Inflammatory macrophage (primary cell): ENCODE results near the gene PLCH2.
"Not testable (repeated sequence)": the region's sequence is repeated elsewhere in the genome, so short reads cannot be mapped to it uniquely, and the experiment has no call there.

ENCODE experiments used
- DNase-seq, 2 donors: peaks; one replicate each; pipeline ENCODE4 v3.0.0-alpha.2; 2020 to 2022
- total RNA-seq, 18 experiments: gene quantifications; one replicate each; lab custom pipeline; 2026; ENCODE audit warnings: mixed read lengths in 6 of 18, inconsistent platforms in 2 of 18; lab: John Stamatoyannopoulos, UW

The PLCH2 gene
- 0 to 0.16 (median 0.04) reads per million in 18 experiments for total RNA-seq

- DNase-seq: no peak
These were observed at the start of gene PLCH2 for GRCh38 chr1:2476061-2476999. Gene PLCH2 (plus strand): TSS chr1:2476289. CDS start chr1:2476589, 300 bp downstream.

GRCh38 chr1:2426540-2426939 is 49.5 kb upstream of the PLCH2 start:
- no peak for DNase-seq

- no peak for DNase-seq
These were observed 49.0 kb upstream of the PLCH2 start for GRCh38 chr1:2427051-2427450.

- no peak for DNase-seq
These were observed 48.1 kb upstream of the PLCH2 start for GRCh38 chr1:2427976-2428375.

GRCh38 chr1:2428490-2428889 is 47.6 kb upstream of the PLCH2 start:
- DNase-seq: no peak

GRCh38 chr1:2429780-2430591 is 46.1 kb upstream of the PLCH2 start:
- DNase-seq: peak in 1 of 2 donors; percentile 6

- DNase-seq: no peak
These were observed 45.5 kb upstream of the PLCH2 start for GRCh38 chr1:2430592-2430973.

GRCh38 chr1:2431103-2431502 is 45.0 kb upstream of the PLCH2 start:
- DNase-seq: no peak

GRCh38 chr1:2431518-2431917 is 44.6 kb upstream of the PLCH2 start:
- no peak for DNase-seq

- DNase-seq: no peak
These were observed 43.6 kb upstream of the PLCH2 start for GRCh38 chr1:2432441-2432844.

GRCh38 chr1:2433196-2433595 is 42.9 kb upstream of the PLCH2 start:
- DNase-seq: no peak

- no peak for DNase-seq
These were observed 42.0 kb upstream of the PLCH2 start for GRCh38 chr1:2433936-2434655.

- no peak for DNase-seq
These were observed 41.0 kb upstream of the PLCH2 start for GRCh38 chr1:2435091-2435490.

GRCh38 chr1:2435746-2436355 is 40.2 kb upstream of the PLCH2 start:
- DNase-seq: no peak

- DNase-seq: no peak
These were observed 39.2 kb upstream of the PLCH2 start for GRCh38 chr1:2436876-2437275.

GRCh38 chr1:2437617-2438016 is 38.5 kb upstream of the PLCH2 start:
- DNase-seq: no peak

- no peak for DNase-seq
These were observed 38.1 kb upstream of the PLCH2 start for GRCh38 chr1:2438038-2438437.

GRCh38 chr1:2438641-2439040 is 37.4 kb upstream of the PLCH2 start:
- no peak for DNase-seq

- no peak for DNase-seq
These were observed 36.7 kb upstream of the PLCH2 start for GRCh38 chr1:2439369-2439768.

GRCh38 chr1:2440346-2440745 is 35.7 kb upstream of the PLCH2 start:
- not testable (repeated sequence) for DNase-seq

- DNase-seq: no peak
These were observed 34.3 kb upstream of the PLCH2 start for GRCh38 chr1:2441746-2442145.

- no peak for DNase-seq
These were observed 33.4 kb upstream of the PLCH2 start for GRCh38 chr1:2442661-2443060.
